Cardiac fibroblast (primary cell): ENCODE measurements around the gene RNF148.

ENCODE experiments used
- DNase-seq, 2 donors: peaks; one replicate each; pipeline versions ENCODE4 v3.0.0 to v3.0.0-alpha.2; 2010; ENCODE audit warnings: low read depth in 2 of 2
- H3K4me3 ChIP-seq, 2 donors: replicated peaks in 1 of 2; 1 replicate in 1 of 2; 2 replicates in 1 of 2; pipeline ENCODE4 v1.5.1; 2011; ENCODE audit warnings: low read depth in 2 of 2, low read length in 2 of 2, mild to moderate bottlenecking in 2 of 2, moderate library complexity in 1 of 2
- TF ChIP-seq, protein P1 (sequence below): IDR thresholded peaks from one replicate; pipeline ENCODE4 v1.5.1; 2011; ENCODE audit warnings: low read depth, mild to moderate bottlenecking, low read length, inconsistent platforms

RNF148 gene

DNA sequence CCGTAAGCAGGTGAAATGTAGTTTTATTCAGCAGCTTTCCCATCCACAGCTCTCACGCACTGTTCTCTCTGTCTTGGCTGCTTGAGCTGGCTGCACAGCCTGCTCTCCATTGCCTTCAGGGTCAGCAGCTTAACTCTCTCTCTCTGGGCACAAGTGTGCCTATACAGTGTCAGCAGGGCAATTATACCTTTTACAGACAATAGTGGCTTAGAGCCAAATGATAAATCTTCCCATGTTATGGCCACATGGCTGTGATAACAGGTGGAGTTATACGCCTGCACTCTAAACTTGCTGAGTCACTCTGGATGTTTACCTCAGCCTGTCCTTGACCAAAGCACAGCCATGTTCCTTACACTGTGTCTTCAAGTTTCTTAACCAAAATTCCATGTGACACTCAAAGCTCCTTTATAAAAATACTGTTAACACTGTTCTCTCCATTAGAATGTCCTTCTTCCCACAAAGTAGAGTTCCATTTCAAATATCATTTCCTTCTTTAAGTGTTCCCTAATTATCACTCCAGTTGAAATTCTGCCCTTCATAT, 9.9 kb downstream of the RNF148 start:
- TF ChIP-seq, protein P1, sequence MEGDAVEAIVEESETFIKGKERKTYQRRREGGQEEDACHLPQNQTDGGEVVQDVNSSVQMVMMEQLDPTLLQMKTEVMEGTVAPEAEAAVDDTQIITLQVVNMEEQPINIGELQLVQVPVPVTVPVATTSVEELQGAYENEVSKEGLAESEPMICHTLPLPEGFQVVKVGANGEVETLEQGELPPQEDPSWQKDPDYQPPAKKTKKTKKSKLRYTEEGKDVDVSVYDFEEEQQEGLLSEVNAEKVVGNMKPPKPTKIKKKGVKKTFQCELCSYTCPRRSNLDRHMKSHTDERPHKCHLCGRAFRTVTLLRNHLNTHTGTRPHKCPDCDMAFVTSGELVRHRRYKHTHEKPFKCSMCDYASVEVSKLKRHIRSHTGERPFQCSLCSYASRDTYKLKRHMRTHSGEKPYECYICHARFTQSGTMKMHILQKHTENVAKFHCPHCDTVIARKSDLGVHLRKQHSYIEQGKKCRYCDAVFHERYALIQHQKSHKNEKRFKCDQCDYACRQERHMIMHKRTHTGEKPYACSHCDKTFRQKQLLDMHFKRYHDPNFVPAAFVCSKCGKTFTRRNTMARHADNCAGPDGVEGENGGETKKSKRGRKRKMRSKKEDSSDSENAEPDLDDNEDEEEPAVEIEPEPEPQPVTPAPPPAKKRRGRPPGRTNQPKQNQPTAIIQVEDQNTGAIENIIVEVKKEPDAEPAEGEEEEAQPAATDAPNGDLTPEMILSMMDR, result no peak
- DNase-seq, result no peak
- H3K4me3 ChIP-seq, result no peak overlapping the region

DNA sequence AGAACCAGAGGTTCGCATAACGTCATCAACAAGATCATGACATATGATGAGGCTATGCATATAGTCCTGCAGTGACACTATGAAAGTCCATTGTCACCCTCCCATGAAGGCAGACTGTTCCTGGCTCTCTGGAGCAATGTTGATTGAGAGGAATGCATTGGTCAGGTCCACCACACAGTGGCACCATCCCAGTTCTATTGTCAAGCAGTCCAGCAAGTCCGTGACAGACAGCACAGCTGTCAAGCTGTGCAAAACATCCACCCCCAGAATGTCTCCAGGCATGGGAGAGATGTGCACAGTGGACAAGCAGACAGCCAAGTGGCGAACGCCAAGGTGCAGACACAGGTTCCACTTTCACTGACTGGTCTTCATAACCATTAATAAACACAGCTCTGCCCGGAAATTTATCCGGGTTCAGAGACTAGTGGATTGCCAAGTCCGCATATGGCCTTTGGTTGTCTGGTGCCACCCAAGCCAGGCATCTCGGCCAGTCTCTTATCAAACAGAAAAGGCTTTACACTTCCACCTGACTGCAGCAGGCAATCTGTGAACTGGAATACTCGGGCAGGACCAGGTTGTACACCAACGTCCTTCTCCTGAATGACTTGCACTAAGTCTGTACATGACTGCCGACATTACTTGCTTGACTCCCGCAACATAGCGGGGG, 11.0 kb downstream of the RNF148 start:
- no peak for DNase-seq
- TF ChIP-seq, protein P1, result no peak
- no peak overlapping the region for H3K4me3 ChIP-seq

DNA sequence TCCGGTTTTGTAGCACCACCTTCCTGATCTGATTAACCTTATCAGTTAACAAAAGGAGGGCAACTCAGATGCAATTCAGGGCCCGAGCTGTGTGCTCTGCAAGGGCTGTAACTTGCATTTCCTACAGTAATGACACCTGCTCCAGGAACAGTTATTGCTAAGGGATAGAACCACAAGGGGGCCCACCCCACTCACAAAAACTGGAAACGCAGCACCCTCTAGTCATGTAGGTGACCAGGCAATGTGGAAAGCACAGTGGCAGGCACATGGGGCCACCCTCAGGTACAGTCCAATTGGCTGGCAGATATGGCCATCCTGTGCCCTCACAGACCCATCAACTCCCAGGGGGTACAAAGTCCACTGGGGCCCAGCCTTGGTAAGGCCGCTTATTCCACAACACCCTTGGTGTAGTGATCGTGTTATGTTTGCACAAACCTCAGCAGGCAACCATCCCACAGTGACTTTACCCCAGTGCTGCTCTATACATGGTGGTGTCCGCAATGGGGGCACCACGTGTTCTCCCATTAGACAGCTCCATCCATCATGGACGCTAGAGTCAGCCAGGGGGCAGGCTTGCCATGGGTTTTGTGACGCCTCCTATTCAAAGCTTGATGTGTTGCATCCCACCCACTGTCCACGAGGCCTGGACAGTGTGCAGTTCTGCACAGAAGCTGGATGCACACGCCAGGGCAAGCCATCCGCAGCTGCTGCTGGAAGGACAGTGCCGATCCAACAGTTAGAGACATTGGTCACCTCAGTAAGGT, 13.2 kb downstream of the RNF148 start:
- TF ChIP-seq, protein P1, result no peak
- no peak for DNase-seq
- no peak overlapping the region for H3K4me3 ChIP-seq

DNA sequence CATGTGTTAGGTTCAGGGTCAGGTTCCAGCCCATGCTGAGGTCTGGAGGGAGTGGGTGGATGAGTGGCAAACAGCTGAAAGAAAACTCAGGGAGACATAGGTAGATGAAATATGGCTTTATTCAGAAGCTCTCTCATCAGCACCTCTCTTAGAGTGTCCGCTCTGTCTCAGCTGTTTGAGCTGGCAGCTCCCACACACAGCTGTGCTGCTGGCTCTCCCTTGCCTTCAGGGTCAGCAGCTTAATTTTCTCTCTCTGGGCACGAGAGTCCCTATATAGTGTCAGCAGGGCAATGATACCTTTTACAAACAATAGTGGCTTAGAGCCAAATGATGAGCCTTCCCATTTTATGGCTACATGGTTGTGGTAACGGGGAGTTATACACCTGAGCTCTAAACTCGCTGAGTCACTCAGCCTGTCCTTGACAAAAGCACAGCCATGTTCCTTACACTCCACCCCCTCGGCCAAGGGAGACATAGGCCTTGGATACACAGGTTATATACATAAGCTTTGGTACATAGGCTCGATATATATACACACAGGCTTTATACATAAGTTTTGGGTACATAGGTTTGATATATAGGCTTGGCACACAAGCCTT, 14.2 kb downstream of the RNF148 start:
- DNase-seq, result no peak

GRCh38 chr7:122686360-122686878, 16.3 kb downstream of the RNF148 start:
- no peak overlapping the region for H3K4me3 ChIP-seq
- no peak for DNase-seq
- TF ChIP-seq, protein P1, result no peak

More for the DNA sequence above, 14.2 kb downstream of the RNF148 start:
- TF ChIP-seq, protein P1, result no peak
- H3K4me3 ChIP-seq, result no peak overlapping the region

GRCh38 chr7:122684504-122684903, 18.2 kb downstream of the RNF148 start:
- TF ChIP-seq, protein P1, result no peak
- DNase-seq, result no peak
- H3K4me3 ChIP-seq, result no peak overlapping the region
